DOHH2 (cell line): ENCODE data around the gene CYB5RL.

Experiments
- H3F3A ChIP-seq: fragments of 200-600 bp; sonication (generic), shearing (Covaris generic); 2 replicates; pipeline ENCODE4 v1.6.0; 2016; ENCODE audit warnings: antibody characterized with exemption, mild to moderate bottlenecking; ENCODE audit not compliant: control insufficient read depth, insufficient read depth
- H3K27ac ChIP-seq: fragments of 200-600 bp; sonication (generic); 2 replicates; pipeline ENCODE4 v1.5.1; 2014; ENCODE audit warnings: low read depth, mild to moderate bottlenecking, low read length, moderate library complexity
- H3K27me3 ChIP-seq: fragments of 200-600 bp; sonication (generic); 2 replicates; pipeline ENCODE4 v1.6.1; 2014; ENCODE audit warnings: mild to moderate bottlenecking, low read length, mixed read lengths; ENCODE audit not compliant: control insufficient read depth
- H3K36me3 ChIP-seq: fragments of 200-600 bp; sonication (generic); 2 replicates; pipeline ENCODE4 v1.6.1; 2014; ENCODE audit warnings: mild to moderate bottlenecking, low read length, moderate library complexity, mixed read lengths; ENCODE audit not compliant: control insufficient read depth
- H3K4me1 ChIP-seq: fragments of 200-600 bp; sonication (generic); 2 replicates; pipeline ENCODE4 v1.6.1; 2014; ENCODE audit warnings: mild to moderate bottlenecking, low read length, mixed read lengths; ENCODE audit not compliant: control insufficient read depth
- H3K4me2 ChIP-seq: fragments of 200-600 bp; sonication (generic); 2 replicates; pipeline ENCODE4 v1.6.0; 2014; ENCODE audit warnings: mild to moderate bottlenecking, low read length, moderate library complexity
- H3K4me3 ChIP-seq: fragments of 200-600 bp; sonication (generic); 2 replicates; pipeline ENCODE4 v1.5.1; 2014; ENCODE audit warnings: mild to moderate bottlenecking, low read length, mixed read lengths
- H3K79me2 ChIP-seq: fragments of 200-600 bp; sonication (generic); 2 replicates; pipeline ENCODE4 v1.6.1; 2014; ENCODE audit warnings: mild to moderate bottlenecking, low read length, mixed read lengths; ENCODE audit not compliant: control insufficient read depth
- H3K9me2 ChIP-seq: fragments of 200-600 bp; sonication (generic); replicated peaks from 2 replicates; pipeline ENCODE4 v1.6.1; 2014; ENCODE audit warnings: mild to moderate bottlenecking, low read length, mixed read lengths; ENCODE audit not compliant: control insufficient read depth
- H3K9me3 ChIP-seq: fragments of 200-600 bp; sonication (generic); 2 replicates; pipeline ENCODE4 v1.6.1; 2014; ENCODE audit warnings: antibody characterized with exemption, low read length, mixed read lengths; ENCODE audit not compliant: control insufficient read depth, insufficient read depth
- H4K20me1 ChIP-seq: fragments of 200-600 bp; sonication (generic); 2 replicates; pipeline ENCODE4 v1.6.0; 2014; ENCODE audit warnings: low read depth, mild to moderate bottlenecking, antibody characterized with exemption, low read length, moderate library complexity; ENCODE audit not compliant: control insufficient read depth, insufficient read depth
- EZH2phosphoT487 ChIP-seq: fragments of 200-600 bp; sonication (generic); IDR thresholded peaks from 2 replicates; pipeline ENCODE4 v1.6.1; 2017; ENCODE audit warnings: borderline replicate concordance, mild to moderate bottlenecking, antibody characterized with exemption, low read length, moderate library complexity, mixed read lengths
- TF ChIP-seq, protein P1 (sequence below): fragments of 200-600 bp; sonication (generic); IDR thresholded peaks from one replicate; pipeline ENCODE4 v1.5.1; 2014; ENCODE audit warnings: antibody characterized with exemption, mild to moderate bottlenecking, low read depth, low read length; ENCODE audit not compliant: poor library complexity, severe bottlenecking

Gene CYB5RL

DNA sequence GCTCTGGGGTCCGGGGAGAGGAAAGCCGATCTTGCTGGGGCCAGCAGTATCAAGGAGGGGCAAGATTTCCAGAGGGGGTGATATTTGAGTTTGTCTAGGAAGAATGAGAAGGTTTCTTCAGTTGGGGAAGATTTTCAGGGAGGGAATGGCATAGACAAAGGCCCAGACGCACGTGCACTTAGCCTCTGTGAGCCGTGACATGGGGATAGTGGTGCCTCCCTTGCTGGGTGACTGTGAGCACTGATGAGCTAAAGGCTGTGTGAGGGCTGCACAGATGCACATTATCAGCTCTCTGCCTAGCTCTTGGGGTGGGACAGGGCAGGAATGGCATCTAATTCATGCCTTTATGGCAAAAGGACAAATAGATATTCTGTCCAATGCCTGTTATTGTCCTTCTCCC, 48.8 kb downstream of the CYB5RL start:
- Histone ChIP-seq H3K27ac (no peak overlapping the region), H3K79me2 (no peaks in the 10 kb centered on the region), H3K9me3 (no peaks in the 10 kb centered on the region), H3K27me3 (no peaks in the 10 kb centered on the region), H3F3A (no peaks in the 10 kb centered on the region), H3K36me3 (no peaks in the 10 kb centered on the region), H3K9me2 (no peaks in the 10 kb centered on the region), H4K20me1 (no peaks in the 10 kb centered on the region), H3K4me2 (no peak overlapping the region), H3K4me3 (no peak overlapping the region), H3K4me1 (no peaks in the 10 kb centered on the region)
- TF ChIP-seq, protein P1, sequence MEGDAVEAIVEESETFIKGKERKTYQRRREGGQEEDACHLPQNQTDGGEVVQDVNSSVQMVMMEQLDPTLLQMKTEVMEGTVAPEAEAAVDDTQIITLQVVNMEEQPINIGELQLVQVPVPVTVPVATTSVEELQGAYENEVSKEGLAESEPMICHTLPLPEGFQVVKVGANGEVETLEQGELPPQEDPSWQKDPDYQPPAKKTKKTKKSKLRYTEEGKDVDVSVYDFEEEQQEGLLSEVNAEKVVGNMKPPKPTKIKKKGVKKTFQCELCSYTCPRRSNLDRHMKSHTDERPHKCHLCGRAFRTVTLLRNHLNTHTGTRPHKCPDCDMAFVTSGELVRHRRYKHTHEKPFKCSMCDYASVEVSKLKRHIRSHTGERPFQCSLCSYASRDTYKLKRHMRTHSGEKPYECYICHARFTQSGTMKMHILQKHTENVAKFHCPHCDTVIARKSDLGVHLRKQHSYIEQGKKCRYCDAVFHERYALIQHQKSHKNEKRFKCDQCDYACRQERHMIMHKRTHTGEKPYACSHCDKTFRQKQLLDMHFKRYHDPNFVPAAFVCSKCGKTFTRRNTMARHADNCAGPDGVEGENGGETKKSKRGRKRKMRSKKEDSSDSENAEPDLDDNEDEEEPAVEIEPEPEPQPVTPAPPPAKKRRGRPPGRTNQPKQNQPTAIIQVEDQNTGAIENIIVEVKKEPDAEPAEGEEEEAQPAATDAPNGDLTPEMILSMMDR, result no peak
- TF ChIP-seq EZH2phosphoT487, result no peak
